Midbrain (tissue), 1 donor: ENCODE results near the gene HMGCL.
"Not testable (repeated sequence)": the region's sequence is repeated elsewhere in the genome, so short reads cannot be mapped to it uniquely, and the experiment has no call there.

ENCODE experiments used
- DNase-seq: peaks from one replicate; lab custom pipeline; 2025; lab: John Stamatoyannopoulos, UW

HMGCL gene

GRCh38 chr1:23798662-23799142 lies 26.5 kb downstream of the HMGCL start:
- DNase-seq: no peak

- no peak for DNase-seq
These were observed 27.5 kb downstream of the HMGCL start for GRCh38 chr1:23797478-23798448.

- no peak for DNase-seq
These were observed 28.6 kb downstream of the HMGCL start for GRCh38 chr1:23796466-23797271.

- no peak for DNase-seq
These were observed 29.4 kb downstream of the HMGCL start for GRCh38 chr1:23795676-23796465.

GRCh38 chr1:23794732-23795182 lies 30.5 kb downstream of the HMGCL start:
- not testable (repeated sequence) for DNase-seq

GRCh38 chr1:23793861-23794731 lies 31.1 kb downstream of the HMGCL start:
- DNase-seq: no peak

GRCh38 chr1:23793018-23793781 lies 32.0 kb downstream of the HMGCL start:
- no peak for DNase-seq

GRCh38 chr1:23792151-23792945 lies 32.9 kb downstream of the HMGCL start:
- no peak for DNase-seq

GRCh38 chr1:23791516-23792047 lies 33.6 kb downstream of the HMGCL start:
- no peak for DNase-seq

- peak; percentile 95 for DNase-seq
These were observed 34.3 kb downstream of the HMGCL start, which contains the start of gene LYPLA2 for GRCh38 chr1:23790696-23791515. TSS of gene LYPLA2 (plus strand) at chr1:23791145. CDS start at chr1:23792683, 1,538 bp downstream.

GRCh38 chr1:23788695-23789094 lies 36.5 kb downstream of the HMGCL start:
- DNase-seq: no peak

GRCh38 chr1:23787701-23788100 lies 37.5 kb downstream of the HMGCL start:
- no peak for DNase-seq

- DNase-seq: no peak
These were observed 40.4 kb downstream of the HMGCL start for GRCh38 chr1:23784846-23785245.

- DNase-seq: not testable (repeated sequence)
These were observed 42.1 kb downstream of the HMGCL start for GRCh38 chr1:23783141-23783540.

GRCh38 chr1:23779826-23780371 lies 45.3 kb downstream of the HMGCL start:
- DNase-seq: no peak

- peak; percentile 77 for DNase-seq
These were observed 47.0 kb downstream of the HMGCL start, which contains the start of gene PITHD1 for GRCh38 chr1:23777979-23778814. TSS of gene PITHD1 (plus strand) at chr1:23778418. CDS start at chr1:23778516, 98 bp downstream.
